A172 (cell line): ENCODE measurements around the gene IQCK. TPM values are rescaled to one million over a fixed set of nuclear protein-coding genes. Genes with fewer than 3 reads are reported as not detected.

ENCODE experiments used
- DNase-seq: peaks from one replicate; pipeline ENCODE4 v3.0.0-alpha.2; 2015; ENCODE audit warnings: low spot score
- total RNA-seq: library from RNA; depleted of rRNA; stranded (reverse); fragments of >200 nt; shearing (Covaris generic); gene quantifications from 2 replicates; pipeline ENCODE4 v1.2.3, GENCODE V29; 2014

The IQCK gene
- total RNA-seq, 1 experiment from 2014 or later, result 8.4 TPM

- DNase-seq, result peak; percentile 61
Observed at GRCh38 chr16:19860166-19861041, 142.3 kb downstream of the IQCK start.

- DNase-seq, result no peak
Observed at GRCh38 chr16:19861133-19861532, 143.1 kb downstream of the IQCK start.

GRCh38 chr16:19861811-19862327, 143.8 kb downstream of the IQCK start:
- DNase-seq, result no peak

- no peak for DNase-seq
Observed at GRCh38 chr16:19863990-19864389, 145.9 kb downstream of the IQCK start.

- no peak for DNase-seq
Observed at GRCh38 chr16:19864566-19864965, 146.5 kb downstream of the IQCK start.

- DNase-seq, result no peak
Observed at GRCh38 chr16:19868421-19868820, 150.3 kb downstream of the IQCK start.

GRCh38 chr16:19871721-19872120, 153.7 kb downstream of the IQCK start:
- DNase-seq, result no peak

GRCh38 chr16:19872179-19872863, 154.2 kb downstream of the IQCK start:
- DNase-seq, result no peak

- DNase-seq, result no peak
Observed at GRCh38 chr16:19872935-19873334, 154.9 kb downstream of the IQCK start.

GRCh38 chr16:19874026-19874425, 156.0 kb downstream of the IQCK start:
- DNase-seq, result no peak

GRCh38 chr16:19874851-19875546, 156.9 kb downstream of the IQCK start:
- DNase-seq, result no peak

- no peak for DNase-seq
Observed at GRCh38 chr16:19875900-19876299, 157.8 kb downstream of the IQCK start.

- no peak for DNase-seq
Observed at GRCh38 chr16:19876501-19877059, 158.5 kb downstream of the IQCK start.

- no peak for DNase-seq
Observed at GRCh38 chr16:19878757-19879156, 160.7 kb downstream of the IQCK start.

- peak; percentile 54 for DNase-seq
Observed at GRCh38 chr16:19879241-19879792, 161.2 kb downstream of the IQCK start.

GRCh38 chr16:19881028-19881427, 163.0 kb downstream of the IQCK start:
- no peak for DNase-seq

GRCh38 chr16:19881783-19882182, 163.7 kb downstream of the IQCK start:
- no peak for DNase-seq

- DNase-seq, result no peak
Observed at GRCh38 chr16:19882186-19882585, 164.1 kb downstream of the IQCK start.

GRCh38 chr16:19882646-19883045, 164.6 kb downstream of the IQCK start:
- no peak for DNase-seq

GRCh38 chr16:19883296-19883965, 165.4 kb downstream of the IQCK start:
- DNase-seq, result no peak

- DNase-seq, result no peak
Observed at GRCh38 chr16:19883966-19884485, 166.0 kb downstream of the IQCK start.
